Stimulated activated CD8-positive, alpha-beta memory T cell treated with anti-CD3 and anti-CD28 coated beads, Interleukin-15, amount 100 ng/mL, for 24 hours (primary cell): ENCODE results near the gene ADCY4.

Experiments used
- DNase-seq: peaks from one replicate; pipeline ENCODE4 v3.0.0-alpha.2; 2020; ENCODE audit warnings: low read depth

ADCY4 gene

DNA sequence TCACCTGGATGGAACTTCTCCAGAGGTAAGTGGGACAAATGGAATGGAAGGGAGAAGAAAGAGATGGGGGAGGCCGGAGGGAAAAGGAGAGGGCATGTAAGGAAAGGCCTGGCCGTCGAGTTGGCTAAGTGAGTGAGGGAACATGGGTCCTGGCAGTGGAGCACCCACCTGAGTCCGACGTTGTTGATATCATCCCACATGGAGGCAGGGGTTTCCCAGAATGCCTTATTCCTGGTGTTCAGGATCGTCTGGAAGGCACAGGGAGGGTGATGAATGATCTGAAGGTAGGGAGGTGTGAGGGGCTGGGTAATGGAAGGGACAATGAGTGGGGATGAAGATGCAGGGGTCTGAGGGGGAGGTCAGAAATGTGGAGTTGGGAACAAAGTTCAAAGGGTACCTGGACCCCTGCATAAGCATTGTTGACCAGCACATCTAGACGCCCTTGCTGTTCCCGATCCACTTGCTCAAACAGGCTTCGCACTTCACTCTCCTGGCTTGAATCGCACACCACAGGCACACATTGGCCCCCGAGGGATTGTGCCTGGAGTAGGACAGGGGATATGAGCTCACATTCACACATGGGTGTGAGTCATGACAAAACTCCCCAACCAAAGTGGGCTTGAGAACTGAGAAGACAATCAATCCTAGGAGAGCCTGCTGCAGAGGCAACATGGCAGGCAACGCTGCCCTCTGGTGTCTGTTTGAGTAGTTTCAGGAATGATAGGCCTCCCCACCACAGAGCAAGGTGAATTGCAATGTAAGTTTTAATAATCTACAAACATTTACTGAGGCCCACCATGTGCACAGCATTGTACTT lies 38.3 kb downstream of the ADCY4 start:
- no peak for DNase-seq

DNA sequence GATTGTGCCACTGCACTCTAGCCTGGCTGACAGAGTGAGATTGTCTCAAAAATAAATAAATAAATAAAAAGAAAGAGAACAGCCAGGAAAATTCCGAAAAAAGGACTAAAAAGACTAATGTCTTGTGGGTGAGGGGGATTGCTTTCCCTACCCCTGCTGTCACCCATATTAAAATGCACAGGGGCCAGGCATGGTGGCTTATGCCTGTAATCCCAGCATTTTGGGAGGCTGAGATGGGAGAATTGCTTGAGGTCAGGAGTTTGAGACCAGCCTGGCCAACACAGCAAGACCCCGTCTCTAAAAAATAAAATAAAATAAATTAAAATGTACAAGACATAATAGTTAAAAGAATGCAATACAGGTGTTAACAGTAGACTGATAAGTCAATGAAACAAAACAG lies 41.3 kb downstream of the ADCY4 start:
- DNase-seq, result no peak

DNA sequence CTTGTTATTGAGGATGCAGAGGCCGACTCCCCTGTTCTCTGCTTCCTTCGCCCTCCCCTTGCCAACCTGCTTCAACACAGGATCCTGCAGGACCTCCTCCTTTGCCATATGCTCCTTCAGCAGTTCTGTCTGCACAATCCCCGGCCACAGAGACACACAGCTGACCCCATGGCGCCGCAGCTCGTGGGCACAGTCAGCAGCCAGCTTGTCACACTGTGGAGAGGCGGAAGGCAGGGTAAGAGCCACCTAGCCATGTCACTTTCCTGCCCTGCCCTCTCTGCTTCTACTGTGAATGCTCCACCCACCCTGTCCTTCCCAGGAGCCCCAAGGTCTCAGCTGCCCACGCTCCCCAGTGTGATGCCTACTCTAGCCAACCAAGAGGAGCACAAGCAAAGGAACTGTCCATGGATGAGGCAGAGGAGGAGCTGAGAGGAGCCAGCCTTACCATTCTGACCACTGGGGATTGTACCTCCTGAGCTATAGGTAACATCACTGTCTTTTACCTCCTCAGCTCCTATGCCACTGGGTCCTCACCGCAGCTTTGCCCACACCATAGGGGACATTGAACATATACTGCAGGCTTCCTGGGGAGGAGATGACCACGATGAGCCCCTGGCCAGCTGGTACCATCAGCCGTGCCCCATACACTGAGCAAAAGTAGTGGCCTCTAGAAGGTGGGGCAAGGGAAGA lies 42.6 kb downstream of the ADCY4 start:
- no peak for DNase-seq

DNA sequence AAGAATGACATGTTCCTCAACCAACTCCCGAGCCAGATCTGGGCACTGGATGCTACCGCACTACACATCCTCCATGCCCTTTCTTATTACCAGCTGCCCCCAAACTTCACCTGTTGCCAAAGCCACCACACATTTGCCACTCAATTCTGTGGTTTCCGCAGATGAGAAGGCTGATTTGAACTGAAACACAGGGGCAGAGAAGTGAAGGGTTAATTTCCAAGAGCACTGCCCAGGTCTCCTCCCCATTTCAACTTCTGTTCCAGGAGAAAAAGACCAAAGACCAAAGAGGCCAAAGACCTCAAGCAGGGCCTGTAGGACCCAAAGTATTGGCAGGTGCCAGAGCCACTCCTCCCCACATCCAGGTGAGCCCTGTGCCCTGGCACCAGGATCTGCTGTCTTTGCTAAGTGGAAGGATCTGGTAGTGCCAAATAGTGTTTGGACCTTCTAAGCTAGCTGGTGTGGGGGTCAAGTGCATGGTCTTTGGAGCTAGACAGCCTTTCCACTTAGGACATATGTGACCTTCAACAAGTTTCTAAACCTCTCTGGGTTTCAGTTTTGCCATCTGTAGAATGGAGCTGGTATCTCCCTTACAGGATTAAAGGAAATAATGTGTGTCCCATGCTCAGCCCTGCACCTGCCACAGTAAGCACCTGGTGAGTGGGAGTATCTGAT lies 43.3 kb downstream of the ADCY4 start:
- no peak for DNase-seq

DNA sequence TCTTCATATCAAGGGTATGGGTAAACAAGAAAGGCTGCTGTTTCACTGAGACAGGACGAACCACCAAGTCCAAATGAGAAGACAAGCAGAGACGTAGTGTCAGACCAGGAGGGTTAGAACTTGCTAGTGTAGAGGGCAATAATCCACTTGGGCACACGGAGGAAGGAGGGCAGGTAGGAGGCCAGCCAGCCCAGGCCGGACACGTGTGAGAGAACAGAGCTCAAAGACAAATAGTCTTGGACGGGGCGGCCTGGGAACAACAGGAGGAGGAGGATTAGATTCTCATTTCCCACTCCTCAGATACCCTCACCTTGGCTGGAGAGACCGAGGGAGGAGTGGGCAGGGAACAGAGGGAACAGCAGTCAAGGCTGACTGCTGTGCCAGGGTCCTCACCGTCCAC lies 44.1 kb downstream of the ADCY4 start:
- no peak for DNase-seq

DNA sequence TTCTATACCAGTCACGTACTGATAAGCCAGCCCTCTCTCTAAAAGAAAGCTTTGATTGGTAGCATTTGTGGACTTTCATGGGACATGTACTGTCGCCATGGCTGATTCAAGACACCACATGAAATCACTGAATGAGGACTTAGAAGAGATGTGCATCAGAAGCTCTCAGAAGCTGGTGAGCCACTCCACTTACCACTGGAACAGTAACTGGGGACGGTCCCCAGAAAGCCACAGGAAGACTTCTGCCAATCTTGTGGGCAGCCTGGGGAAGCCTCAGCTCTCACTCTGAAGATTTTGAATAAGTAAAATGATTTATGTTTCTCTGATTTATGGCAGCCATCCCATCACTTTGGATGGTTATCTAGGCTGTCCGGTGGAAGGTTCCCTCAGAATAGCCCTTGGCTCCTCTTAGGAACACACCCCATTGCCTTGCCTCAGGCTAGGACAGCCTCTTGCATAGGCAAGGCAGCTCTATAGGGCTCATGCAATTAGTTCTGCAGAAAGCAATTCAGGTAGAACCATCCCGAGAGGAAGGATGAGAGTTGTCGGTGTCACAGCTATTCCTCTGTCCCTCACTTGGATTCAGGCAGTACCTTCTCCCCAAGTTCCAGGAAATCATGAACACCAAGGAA lies 45.1 kb downstream of the ADCY4 start:
- no peak for DNase-seq

DNA sequence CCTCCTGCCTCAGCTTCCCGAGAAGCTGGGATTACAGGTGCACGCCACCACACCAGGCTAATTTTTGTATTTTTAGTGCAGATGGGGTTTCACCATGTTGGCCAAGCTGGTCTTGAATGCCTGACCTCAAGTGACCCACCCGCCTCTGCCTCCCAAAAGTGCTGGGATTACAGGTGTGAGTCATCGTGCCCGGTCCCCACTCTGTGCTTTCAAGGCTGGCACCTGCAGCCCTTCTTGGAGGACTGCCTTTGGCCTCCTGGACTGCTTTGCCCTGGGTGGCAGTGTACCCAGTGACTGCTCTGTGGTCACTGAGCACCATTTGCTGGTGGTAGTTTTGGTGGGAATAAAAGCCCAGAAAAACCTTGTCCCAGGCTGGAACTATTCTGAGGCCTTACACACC lies 47.9 kb downstream of the ADCY4 start:
- no peak for DNase-seq

DNA sequence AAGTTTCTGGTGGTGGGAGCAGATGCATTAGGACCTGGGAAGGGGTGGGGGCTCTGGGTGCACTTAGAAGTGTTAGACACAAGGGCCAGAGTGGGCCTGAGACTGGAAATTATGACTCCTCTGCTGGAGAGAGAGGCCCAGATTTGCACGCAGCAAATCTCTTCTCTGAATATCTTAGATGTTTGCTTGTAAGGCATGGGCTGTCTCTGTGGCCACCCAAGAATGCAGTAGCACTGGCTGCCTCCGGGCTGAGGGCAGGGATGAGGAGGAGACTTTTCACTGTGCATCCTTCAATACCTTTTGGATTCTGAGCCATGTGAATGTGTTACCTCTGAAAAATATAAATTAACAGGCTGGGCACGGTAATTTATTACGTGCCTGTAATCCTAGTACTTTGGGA lies 49.5 kb downstream of the ADCY4 start:
- no peak for DNase-seq

DNA sequence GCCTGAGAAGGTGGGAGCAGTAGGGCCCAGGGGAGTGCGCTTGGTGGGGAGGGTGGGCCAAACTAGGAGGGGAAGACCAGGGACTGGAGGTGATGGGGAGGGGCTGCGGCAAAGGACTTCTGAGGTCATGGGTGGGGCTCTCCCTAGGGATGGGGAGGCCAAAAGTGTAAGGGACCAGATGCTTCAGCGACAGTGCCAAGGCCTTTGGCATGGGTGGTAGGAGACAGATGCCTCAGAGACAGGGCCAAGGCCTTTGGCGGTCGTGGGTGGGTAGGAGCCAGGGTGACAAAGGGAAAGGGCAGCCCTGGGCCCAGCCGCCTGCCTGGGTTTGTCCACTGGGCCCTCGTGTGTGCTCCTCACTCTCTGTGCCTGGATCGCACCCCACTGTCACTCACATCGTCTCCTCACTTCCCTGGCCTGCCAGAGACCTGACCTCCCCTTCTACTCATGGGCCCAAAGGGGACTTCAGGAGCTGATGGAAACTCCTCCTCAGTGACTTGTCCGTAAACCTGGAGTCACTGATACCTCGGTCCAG lies 50.3 kb downstream of the ADCY4 start:
- DNase-seq, result no peak

DNA sequence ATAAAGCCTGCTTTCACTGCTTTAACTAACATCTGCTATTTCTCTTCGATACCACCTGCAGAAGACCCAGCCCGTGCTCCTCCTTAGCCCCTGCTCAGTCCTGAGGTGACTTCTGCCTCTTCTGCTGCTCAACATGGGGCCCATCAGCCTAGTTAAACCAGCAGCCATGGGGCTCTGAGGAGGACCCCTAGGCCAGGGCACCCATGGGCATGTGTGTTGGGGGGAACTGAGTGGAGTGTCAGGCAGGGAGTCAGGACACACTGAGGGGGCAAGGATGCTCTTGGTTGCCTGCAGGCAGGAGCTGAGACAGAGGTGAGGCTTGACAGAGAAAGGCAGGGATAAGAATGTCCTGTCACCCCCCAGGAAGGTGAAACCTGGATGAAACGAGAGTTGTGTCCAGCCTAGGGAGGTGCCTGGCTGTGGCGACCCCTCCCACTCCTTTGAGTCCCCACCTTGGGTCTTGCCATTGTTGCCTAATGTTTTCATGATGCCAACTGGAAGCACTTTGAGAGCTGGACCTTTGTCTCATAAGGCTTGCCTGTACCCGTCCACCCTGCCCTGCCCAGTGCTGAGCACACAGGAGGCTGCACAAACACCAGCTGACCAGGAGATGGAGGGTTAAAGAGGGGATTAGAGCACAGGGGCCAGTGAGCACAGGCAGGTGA lies 50.9 kb downstream of the ADCY4 start:
- no peak for DNase-seq

DNA sequence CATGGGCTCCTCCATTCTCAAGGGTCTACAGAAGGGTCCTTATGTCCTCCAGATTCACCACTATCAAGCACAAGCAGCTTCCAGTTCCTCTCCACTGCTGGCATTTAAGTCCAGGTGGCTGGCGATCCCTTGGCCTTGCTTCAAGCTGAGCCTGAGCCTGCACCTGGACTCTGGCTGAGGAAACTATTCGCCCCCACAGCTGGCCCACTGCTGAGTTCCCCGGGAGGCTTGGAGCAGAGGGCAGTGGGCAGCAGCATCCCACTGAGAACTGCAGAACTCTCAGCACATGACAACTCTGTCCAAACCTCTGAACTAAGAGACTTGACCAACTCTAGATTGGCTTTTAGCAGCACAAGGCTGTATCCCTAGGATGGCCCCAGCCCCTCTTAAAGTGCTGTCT lies 52.1 kb downstream of the ADCY4 start:
- DNase-seq, result no peak

DNA sequence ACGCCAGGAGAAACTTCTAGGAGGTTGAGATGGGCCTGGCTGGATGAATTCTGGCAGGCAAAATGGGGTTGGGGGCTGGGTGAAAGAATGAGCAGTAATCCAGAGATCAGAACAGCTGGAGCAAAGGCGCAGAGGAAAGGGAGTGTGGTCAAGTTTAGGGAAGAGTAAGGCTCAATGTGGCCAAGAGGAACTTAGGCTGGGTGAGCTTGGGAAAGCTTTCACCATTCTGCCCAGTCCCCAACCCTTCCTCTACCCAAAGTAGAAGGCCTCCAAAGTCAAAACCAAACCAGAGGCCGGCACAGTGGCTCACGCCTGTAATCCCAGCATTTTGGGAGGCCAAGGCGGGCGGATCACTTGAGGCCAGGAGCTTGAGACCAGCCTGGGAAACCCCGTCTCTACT lies 53.2 kb downstream of the ADCY4 start:
- no peak for DNase-seq

DNA sequence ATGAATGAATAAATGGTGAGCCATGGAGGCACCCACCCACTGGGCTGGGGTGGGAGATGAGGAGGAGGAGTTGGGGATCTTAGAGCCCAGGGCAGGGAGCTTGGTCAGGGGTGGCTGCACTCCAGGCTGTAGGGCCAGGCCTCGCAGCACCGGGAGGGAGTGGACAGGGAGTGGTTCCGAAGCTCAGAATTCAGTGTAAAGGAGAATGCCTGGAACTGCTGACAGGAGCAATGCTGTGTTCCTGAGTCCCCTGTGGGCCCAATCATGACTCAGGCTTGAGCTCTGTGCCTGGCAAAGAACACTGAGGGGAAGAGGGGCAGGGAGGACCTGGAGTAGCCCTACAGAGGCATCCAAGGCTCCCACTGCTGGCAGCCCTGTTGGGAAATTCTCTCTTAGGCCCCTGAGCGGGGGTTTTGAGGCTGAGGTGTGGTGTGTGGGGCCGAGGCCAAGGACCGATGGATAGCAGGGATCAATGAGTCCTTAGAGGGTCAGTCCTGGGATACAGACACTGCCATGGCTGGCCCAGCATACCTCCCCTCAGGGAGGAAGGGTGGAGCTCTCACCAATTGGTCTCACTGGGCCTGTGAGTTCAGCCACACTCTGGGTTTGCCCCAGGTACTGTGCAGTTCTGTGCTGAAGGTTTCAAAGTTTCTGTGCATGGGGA lies 53.9 kb downstream of the ADCY4 start:
- DNase-seq, result no peak

DNA sequence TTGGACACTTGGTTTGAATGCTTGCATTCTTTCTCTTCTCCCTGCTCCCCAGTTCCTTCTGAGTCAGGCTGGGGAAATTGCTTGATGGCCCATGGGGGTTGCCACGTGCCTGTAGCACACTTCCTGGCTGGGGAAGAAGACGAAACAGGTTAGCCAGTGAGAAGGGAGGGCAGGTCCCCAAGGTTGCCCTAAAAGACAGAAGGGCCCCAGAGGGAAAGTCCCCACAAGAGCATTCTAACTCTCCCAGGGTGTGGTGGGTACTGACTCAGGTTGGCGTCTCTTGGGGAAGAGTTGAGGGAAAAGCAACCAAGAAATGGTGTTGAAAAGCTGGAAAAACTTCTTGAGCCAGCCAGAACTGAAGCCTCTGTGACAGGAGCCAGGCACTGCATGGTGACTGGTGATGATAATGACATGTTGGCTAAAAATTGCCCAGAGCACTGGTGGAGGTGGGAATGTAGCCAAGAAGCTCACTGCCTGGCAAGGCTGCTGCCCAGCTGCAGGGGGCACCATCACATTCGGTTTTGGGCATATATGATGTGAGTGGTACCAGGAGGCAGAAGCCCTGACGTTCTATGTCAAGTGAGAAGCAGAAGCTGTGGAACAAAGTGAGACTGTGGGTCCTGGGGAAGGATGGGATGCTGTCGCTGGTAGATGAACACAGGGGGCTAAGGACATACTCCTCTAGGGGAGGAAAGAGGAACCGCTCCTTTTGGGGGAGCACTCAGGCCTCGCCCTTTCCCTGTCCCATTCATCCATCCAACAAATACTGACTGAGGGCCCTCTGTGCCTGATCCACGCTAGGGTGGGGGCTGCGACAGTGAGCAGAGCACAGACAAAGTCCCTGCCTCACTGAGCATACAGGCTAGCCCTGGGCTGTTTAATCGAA lies 55.3 kb downstream of the ADCY4 start:
- DNase-seq, result no peak

DNA sequence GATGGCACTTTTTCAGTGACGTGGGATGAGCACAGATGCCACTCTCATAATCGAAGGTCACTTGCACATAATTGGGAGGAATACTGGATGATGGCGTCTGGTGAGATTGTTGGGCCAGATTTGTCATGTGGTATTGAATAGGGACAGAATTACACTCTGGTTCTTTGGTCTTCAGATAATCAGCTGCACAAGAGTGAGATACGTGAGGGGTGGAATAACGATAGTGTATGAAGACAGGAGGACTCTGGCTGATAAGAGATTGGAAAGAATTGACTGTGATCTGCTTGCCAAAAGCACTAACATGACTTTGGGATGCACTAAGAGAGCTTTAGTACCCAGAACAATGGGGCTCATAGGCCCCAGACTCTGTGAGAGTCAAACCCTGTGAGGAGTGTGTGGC lies 56.4 kb downstream of the ADCY4 start:
- no peak for DNase-seq

DNA sequence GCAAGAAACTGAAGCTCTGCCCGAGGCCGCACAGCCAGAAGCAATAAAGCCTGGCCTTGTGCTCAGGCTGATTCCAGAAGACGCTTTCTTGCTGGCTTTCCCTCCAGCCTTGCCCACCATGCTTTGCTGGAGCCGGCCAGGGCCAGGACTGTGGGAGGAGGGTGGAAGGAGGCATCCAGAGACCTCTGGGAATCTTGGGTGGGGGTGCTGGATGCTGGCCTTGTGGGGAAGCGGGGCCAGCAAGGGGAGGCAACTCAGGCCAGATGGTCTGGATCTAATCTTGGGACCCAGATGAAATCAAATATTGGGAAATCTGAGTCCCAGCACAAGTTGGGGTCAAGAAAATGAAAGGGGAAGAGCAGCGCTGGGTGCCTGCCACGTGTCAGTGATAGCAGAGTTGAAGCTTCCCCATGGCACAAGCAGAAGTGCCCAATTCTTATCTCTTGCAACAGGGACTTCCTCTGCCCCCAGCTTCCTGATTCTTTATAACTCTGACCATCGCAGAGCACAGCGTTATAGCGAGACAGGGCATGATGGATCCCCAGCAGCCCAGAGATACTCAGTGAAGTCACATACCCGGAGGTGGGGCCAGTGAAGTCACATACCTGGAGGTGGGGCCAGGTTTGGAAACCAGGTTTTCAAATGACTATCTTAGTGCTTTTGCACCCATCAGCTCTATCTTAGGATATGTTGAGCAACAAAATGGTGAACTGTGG lies 57.1 kb downstream of the ADCY4 start:
- DNase-seq, result no peak

DNA sequence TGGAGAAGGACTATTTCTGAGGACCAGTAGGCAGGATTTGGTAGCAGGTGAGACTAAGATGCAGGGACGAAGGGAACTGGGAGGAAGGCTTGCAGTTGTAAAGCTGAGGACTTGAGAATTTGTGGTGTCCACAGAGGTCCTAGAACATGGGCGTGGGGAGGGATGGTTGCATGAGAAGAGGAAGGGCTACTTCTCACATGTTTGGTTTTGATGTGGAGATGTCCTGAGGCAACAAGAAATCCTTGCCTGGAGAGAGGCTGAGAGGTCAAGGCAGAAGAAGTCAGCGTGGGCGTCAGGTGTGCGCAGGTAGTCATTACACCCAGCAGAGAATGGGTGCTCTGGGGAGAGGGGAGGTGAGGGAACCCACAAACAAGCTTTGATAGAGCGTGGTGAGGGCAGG lies 57.8 kb downstream of the ADCY4 start:
- DNase-seq, result no peak

DNA sequence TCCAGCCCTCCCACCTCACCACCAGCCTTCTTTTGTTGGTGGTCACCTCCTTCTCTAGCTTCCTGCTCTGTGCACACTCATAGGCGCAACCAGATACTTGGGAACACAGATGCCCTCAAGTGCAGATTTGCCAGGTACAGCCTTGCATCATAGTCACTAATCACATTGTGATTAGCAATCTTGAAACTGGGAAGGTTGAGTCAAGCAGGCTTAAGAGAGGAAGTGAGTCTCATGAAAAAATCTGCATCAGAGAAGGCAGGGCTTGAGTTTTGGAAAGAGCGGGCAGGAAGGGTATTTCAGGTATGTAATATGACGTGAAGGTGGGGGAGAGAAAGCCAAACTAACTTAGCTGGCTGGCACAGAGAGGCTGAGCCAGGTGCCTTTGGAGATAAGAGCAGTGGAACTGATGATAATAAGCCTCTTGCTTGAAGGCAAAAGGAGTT lies 60.7 kb downstream of the ADCY4 start:
- no peak for DNase-seq

DNA sequence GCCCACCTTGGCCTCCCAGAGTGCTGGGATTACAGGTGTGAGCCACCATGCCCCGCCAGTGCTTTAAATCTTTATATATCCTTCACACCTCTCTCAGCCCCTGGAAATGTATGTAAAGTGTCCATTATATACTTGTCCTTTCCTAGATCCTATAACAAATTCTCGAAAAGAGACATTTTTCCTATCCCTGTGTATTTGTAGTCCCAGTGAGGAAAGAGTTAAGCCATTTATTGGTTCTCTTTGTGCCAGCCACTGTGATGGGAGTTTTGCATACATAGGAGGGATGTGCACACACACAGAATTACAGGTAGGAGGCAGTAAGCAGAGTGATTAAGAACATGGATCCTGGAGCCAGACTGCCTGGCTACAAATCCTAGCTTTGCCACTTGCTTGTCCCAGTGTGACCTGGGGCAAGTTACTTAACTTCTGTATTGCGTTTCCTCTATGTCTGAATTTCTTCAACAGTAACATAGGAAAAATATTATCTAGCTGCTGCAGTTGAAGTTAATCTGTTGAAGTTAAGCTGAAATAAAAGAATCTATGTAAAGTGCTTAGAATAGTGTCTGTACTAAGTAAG lies 61.4 kb downstream of the ADCY4 start:
- no peak for DNase-seq
